ENCODE results near the gene RALGPS2.

DNA sequence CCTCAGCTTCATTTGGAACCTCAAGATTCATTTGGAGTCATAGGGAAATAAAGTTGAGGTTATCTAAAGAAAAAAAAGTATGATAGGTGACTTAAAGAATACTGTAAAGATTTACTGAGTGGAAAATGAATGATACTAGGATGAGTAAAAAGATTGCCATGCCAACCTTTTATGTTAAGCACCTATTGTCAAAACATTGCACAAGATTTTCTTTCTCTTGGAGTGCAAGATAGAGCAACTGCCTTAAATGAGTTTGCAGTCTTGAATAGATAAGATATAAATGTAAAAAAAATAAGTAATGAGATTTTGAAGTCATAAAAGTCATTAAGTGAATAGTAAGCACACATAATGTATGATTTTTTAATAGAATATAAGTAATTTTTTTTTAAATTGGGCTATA, 150.9 kb downstream of the RALGPS2 start:
- TF ChIP-seq ZNF324 (CRISPR knock-in tag; IDR thresholded peaks at IDR 0.05) = no peak
- no peak for TF ChIP-seq NRF1 (conservative IDR thresholded peaks at IDR 0.05 in 1 of 2, IDR thresholded peaks at IDR 0.05 in 1 of 2)
- TF ChIP-seq FOXA3 (CRISPR knock-in tag; conservative IDR thresholded peaks at IDR 0.05 in 1 of 2, IDR thresholded peaks at IDR 0.05 in 1 of 2) = no peak
- TF ChIP-seq MAFG (tag; conservative IDR thresholded peaks at IDR 0.05) = no peak
- TF ChIP-seq, protein P1, sequence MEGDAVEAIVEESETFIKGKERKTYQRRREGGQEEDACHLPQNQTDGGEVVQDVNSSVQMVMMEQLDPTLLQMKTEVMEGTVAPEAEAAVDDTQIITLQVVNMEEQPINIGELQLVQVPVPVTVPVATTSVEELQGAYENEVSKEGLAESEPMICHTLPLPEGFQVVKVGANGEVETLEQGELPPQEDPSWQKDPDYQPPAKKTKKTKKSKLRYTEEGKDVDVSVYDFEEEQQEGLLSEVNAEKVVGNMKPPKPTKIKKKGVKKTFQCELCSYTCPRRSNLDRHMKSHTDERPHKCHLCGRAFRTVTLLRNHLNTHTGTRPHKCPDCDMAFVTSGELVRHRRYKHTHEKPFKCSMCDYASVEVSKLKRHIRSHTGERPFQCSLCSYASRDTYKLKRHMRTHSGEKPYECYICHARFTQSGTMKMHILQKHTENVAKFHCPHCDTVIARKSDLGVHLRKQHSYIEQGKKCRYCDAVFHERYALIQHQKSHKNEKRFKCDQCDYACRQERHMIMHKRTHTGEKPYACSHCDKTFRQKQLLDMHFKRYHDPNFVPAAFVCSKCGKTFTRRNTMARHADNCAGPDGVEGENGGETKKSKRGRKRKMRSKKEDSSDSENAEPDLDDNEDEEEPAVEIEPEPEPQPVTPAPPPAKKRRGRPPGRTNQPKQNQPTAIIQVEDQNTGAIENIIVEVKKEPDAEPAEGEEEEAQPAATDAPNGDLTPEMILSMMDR (IDR thresholded peaks at IDR 0.05 in 2 of 3, conservative IDR thresholded peaks at IDR 0.05 in 1 of 3; ENCODE audit: insufficient read depth in 2 of 3, low read depth in 1 of 3, low read length in 3 of 3) = no peak
- no peak for TF ChIP-seq TCF3 (CRISPR knock-in tag; IDR thresholded peaks at IDR 0.05)
- no peak for TF ChIP-seq CHD2 (IDR thresholded peaks at IDR 0.05; ENCODE audit: low read depth, low read length)
